ACHN (cell line): Measurements from ENCODE around the gene CUX1.
"Not testable (repeated sequence)": the region's sequence is repeated elsewhere in the genome, so short reads cannot be mapped to it uniquely, and the experiment has no call there.

Experiments
- DNase-seq: peaks from one replicate; pipeline ENCODE4 v3.0.0-alpha.2; 2015
- in situ Hi-C: cut with HindIII; loops from 2 replicates; pipeline ENCODE4 v1.10.0; 2017; ENCODE audit warnings: low sequenced_read_pairs, low pct_ligation_motif_present, low pct_unique_long_range_greater_than_20kb

The CUX1 gene

DNA sequence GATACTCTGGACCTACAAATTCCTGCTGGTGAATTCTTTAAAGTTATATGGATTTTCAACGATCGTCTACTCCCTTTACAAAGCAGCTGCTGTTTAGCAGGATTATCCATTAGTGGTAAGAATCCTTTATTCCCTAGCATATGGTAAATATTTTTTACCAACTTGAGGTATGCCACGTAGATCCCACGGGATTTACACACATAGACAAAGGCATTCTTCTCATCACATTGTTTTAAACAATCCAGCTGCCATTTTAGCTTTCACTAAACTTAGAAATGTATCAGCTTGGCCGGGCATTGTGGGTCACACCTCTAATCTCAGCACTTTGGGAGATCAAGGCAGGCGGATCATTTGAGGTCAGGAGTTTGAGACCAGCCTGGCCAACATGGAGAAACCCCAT lies 321.2 kb downstream of the CUX1 start:
- in situ Hi-C loops, result no loop called here
- no peak for DNase-seq

DNA sequence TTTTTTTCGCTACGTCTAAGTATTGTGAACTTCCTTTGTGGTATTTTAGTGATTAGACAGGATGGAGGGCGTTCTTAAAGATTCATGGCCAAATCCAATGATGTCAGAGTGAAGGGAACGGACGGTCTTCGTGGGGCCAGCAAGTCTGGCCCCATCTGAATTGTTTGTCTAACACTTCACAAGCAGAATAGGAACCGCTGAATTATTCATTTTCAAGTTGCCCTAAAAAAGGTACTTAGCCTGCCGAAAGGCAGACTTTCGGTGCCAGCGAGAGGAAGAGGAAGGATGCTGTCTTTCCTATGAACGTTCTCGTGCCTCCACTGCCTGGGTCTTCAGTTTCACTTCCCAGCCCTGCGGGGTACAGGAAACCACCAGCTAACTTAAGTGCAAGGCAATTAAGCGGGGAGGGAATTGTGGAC lies 323.5 kb downstream of the CUX1 start:
- DNase-seq, result no peak
- in situ Hi-C loops, result no loop called here

DNA sequence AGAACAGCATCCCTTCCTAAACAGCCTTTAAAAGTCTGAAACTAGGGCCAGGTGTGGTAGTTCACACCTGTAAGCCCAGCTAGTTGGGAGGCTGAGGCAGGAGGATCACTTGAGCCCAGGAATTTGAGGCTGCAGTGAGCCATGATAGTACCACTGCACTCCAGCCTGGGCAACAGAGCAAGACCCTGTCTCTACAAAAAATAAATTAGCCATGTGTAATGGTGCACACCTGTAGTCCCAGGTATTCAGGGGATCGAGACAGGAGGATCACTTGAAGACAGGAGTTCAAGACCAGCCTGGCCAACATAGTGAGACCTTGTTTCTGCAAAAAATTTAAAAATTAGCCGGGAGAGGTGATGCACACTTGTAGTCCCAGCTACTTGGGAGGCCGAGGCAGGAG lies 325.0 kb downstream of the CUX1 start:
- DNase-seq, in situ Hi-C loops: not testable (repeated sequence)

DNA sequence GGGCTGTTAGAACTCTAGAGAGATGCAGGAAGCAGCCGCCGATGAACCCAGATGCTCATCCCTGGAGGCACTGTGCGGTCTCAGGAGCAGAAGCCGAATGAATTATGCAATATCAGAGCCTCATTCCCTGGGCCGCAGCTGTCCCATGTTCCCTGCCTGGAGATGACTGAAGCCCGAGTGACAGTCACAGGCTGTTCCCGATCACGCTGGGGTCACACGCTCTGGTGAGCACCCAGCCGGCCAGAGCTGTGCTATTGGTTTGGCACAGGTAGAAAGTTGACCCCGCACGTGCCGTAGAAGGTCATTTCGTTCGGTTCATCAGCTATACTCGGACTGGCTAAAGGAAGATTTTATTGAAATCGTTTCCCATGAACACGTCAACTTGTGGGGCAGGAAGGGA lies 328.7 kb downstream of the CUX1 start:
- in situ Hi-C loops, result no loop called here
- no peak for DNase-seq

DNA sequence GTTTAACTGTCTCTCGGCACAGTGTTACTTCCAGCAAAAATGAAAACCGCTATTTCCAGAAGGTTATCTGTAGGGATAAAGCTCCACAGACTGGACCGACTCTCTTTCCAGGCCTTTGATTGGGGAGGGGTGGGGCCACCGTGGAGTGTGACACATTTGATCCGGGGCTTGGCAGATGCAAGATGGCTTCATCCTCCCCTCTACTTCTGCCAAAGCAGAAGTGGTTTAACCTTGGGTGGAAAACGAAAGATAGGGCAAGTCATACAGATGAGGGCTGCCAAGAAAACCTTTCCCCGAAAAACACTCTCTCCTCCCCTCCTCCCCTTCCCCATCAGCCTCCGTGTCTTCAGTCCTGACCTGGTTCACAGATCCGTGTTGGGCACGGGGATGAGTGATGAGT lies 329.6 kb downstream of the CUX1 start:
- no peak for DNase-seq
- in situ Hi-C loops, result no loop called here

DNA sequence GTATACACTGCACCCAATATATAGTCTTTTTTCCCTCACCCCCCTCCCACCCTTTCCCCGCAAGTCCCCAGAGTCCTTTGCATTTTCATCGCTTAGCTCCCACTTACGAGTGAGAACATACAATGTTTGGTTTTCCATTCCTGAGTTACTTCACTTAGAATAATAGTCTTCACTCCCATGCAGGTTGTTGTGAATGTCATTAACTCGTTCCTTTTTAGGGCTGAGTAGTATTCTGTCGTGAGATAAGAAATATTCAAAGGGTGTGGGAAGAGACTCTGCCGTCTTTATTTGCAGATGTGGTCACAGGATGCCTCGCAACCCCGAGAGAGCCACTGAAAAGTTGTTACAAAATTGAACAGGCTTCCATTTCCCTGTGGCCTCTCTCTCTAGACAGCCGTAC lies 331.4 kb downstream of the CUX1 start:
- DNase-seq, result no peak
- in situ Hi-C loops, result no loop called here

DNA sequence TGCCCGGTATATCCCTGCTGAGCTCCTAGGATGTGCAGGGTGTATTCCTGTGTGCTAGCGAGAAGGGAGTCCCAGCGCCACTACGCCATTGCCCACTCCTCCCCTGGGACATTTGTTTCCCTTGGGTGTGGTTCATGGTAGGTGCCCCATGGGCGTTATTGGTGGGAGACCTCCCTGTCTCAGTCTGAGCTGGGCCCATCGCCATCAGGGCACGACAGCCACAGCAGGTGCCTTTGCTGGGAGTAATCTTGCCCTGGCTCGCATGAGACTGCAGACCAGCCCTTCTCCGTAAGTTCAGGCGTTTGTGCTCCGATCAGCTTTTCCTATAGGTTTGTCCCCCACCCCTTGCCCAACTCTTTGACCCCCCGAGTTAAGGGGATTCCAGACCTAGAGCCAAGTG lies 332.0 kb downstream of the CUX1 start:
- no peak for DNase-seq
- in situ Hi-C loops, result no loop called here

DNA sequence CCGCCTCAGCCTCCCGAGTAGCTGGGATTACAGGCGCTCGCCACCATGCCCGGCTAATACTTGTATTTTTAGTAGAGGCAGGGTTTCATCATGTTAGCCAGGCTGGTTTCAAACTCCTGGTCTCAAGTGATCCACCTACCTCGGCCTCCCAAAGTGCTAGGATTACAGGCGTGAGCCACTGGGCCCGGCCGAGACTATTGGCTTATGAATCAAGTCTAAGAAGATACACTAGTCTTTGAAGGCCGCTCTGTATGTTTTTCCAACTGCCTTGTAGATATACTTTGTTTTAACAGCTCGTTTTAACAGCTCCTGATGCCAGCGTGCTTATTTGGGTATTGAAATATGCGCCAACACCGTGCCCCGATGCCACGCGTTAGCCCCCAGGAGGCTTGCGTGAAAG lies 332.8 kb downstream of the CUX1 start:
- DNase-seq, result no peak
- in situ Hi-C loops, result no loop called here

DNA sequence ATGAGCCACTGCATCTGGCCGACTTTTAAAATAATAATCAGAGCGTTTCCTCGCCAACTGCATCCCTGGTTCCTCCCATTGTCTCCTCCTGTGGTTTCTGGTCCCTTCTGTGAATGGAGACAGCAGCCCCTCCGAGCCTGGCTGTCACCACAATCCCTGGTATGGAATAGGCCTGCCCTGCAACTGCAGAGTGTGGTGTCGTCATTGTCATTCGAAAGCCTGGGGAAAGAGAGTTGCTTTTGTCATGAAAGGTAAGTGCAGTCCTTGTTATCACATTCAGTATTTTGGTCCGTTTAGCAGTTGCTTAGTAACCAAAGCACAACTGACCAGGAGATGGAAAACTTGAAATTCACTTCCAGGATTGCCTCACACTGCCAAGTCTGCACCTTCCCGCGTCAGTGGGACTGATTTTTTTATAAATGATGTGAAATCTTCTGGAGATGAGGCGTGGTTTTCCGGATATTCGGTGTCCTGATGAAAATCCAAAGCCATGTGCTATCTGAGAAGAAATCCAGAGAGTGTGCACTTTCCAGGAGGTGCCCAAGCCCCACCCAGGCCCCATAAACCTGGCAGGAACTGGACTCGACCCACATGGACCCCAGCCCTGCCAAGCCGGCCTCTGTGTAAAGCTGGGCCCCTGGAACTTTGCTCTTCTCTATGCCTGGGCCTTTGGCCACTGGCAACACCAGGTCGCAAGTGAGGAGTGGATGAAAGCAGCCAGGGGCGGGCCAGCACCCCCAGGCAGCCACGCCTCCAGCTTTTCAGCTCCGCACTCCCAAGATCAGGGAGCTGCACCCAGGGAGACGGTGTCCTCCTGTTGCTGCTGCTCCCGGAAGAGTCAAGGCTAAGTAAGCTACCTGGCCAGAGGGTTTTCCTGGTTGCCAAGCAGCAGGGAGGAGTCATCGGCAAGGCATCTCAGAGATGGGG lies 335.5 kb downstream of the CUX1 start:
- DNase-seq, result peak; percentile 74
- in situ Hi-C loops, result no loop called here

DNA sequence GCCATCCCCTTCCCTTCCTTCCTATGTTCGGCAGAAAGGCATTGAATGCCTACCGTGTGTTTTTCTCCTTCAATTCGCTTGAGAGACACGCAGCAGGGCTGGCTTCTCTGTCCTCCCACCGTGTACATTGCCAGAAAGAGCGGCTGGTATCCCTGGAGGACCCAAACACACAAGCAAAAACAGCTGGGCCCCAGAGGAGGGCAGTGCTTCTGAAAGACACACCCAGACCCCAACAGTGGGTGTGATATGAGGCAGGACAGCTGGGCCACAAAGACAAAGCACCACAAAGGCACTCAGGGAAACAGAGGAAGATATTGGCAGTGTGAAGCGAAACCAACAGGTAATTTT lies 336.1 kb downstream of the CUX1 start:
- no peak for DNase-seq
- in situ Hi-C loops, result no loop called here

DNA sequence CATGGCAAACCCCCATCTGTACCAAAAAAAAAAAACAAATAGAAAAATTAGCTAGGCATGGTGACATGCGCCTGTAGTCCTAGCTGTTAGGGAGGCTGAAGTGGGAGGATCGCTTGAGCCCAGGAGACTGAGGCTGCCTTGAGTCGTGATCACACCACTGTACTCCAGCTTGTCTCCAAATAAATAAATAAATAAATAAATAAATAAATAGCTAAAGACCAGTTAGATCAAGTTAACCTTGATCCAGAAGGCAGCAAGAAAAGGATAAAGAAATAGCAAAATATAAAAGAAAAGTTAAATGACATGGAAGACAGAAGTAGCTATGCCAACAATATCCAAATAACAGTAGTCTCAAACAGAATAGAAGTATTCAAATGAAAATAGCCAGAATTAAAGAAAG lies 337.0 kb downstream of the CUX1 start:
- in situ Hi-C loops, result no loop called here

DNA sequence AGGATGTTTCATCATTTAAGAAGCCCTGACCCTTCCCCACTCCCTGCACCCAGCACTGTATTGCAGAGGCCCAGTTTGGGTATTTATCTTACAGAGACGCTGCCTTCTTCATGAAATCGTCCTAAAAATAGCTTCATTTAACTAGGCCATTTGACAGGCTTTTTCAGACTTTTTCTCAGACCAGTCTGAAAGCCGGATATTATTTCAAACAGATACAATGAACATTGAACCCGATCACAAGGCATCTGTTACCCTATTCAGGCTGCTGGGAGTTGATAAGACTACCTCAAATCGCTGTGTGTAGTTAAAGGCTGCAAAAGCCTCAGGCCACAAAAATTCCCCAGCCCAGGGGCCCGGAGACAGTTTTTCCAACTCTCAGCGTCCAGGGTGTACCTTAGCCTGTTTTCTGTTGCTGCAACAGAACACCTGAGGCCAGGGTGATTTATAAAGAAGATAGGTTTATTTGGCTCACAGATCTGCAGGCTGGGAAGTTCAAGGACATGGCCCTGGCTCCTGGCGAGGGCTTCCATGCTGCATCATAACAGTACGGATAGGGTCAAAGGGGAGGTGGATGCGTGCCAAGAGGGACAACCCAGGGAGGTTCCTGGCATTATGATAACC lies 338.5 kb downstream of the CUX1 start:
- DNase-seq, result no peak
- in situ Hi-C loops, result no loop called here

More for the DNA sequence above, 337.0 kb downstream of the CUX1 start:
- no peak for DNase-seq

DNA sequence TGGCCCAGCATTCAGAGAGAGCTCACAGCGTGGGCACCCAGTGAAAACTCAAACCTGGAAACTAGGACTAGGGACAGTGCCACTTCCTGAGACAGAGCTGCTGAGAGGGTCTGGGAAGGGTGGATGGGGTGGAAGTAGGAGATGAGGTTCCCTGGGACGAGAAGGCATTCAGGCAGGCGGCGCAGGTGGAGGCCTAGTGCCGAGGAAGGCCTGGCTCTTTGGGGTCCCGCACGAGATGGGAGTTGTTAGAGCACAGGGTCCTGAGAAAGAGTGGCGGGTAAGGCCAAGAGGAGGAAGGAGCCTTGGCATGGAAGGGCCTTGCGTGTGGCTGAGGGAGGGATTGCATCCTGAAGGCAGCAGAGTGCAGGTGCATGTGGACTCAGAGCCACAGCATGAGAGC lies 339.4 kb downstream of the CUX1 start:
- in situ Hi-C loops, result no loop called here
- DNase-seq, result no peak

DNA sequence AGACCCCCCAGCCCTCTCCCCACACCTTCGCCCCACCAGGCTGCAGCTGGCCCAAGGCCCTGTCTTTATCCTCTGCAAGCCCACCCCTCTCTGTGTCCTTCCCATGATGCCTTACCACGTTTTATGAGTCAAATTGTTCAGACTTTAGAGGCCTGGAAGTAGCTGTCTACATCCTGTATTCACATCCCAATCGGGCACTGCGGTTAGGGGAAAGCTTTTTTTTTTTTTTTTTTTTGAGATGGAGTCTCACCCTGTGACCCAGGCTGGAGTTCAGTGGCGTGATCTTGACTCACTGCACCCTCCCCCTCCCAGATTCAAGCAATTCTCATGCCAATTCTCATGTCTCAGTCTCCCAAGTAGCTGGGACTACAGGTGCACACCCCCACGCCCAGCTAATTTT lies 347.7 kb downstream of the CUX1 start:
- in situ Hi-C loops, result no loop called here
- DNase-seq, result no peak

DNA sequence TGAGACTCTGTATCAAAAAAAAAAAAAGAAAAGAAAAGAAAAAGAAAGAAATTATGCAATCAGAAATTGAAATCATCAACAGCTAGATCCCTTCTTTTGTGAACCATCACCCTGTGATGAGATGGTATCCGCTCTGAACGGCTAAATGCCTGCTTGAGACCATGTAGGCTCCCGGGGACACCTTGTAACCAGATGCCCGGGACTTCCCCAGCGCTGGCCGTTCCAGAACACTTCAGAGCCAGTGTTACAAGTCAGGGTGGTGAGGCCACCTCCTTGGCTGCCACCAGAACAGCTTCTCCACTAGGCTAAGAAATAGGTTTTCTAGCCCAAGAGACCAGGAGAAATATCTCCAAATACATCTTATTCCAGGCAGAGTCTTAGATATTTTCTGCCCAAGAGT lies 349.8 kb downstream of the CUX1 start:
- in situ Hi-C loops, result no loop called here
- DNase-seq, result no peak

DNA sequence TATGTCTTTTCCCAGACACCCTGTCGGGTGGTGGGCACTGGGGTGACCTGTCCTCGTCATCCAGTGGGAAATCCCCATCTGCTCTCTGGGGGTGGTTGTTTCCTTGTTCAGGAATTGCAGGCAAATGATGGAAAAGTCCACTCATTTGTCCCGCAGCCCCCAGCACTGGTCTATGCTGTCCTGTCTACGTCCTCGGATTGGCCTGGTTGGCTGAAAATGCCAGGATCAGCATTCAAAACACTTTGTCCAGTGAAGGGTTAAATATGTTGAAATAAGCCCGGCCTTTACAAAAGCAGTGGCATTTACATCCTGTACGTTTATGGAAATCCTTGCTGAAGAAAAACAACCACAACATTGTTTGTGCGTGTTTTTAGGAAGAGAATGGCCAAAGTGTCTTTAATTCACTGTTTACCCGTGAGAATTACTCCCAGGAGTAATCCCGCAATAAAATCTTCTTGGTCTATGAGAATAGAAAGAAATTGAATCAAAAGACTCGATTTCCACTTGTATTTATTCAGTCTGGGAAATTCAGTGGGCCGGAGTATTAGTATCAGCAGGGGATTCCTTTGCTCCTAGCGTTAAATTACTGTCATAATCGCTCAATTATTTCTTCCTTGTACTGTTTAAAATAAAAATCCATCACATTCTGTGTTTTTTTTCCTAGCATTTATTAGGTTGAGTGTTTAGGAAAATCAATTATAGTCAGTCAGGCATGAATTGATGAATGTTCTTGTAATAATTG lies 352.4 kb downstream of the CUX1 start:
- in situ Hi-C loops, result no loop called here
- no peak for DNase-seq

DNA sequence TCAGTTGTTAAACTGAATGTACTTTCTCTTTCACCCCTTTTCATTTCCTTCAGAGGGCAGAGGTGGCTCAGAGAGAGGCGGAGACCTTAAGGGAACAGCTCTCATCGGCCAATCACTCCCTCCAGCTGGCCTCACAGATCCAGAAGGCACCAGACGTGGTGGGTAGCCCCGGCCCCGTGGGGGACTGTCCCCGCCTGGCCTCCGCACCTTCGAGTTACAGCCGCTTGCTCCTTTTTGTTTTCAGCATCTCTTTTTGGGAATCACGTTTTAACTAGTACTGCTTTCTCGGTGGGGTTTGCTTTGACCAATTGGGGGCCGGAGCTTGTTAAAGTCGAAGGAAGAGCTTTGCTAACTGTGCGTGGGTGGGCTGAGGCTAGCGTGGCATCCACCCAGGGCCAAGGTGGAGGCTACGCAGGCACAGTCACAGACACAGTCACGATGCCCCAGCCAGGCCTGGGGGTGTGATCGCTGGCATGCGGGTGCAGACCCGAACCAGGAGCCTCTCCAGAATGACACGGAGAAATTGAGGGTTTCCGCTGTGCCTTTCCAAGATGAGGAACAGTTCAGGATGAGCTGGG lies 353.1 kb downstream of the CUX1 start:
- no peak for DNase-seq
- in situ Hi-C loops, result no loop called here

DNA sequence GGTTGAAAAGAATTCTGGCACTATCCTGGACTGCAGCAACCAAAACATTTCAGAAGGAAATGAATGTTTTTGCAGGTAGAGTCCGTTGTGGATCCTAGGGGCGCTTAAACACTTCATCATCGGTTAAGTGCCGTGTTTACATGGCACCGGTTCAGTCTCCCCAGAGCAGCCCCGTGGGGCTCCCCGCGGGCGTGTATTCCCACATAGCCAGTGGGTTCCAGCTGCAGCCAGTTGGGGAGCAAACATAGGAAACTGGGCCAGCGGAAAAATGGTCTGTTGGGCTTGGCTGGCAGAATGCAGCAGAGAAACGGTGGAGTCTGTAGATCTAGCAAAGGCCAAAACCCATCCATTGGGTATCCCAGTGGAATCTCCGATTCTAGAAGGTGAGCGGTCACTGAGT lies 356.2 kb downstream of the CUX1 start:
- in situ Hi-C loops, result no loop called here
- no peak for DNase-seq

DNA sequence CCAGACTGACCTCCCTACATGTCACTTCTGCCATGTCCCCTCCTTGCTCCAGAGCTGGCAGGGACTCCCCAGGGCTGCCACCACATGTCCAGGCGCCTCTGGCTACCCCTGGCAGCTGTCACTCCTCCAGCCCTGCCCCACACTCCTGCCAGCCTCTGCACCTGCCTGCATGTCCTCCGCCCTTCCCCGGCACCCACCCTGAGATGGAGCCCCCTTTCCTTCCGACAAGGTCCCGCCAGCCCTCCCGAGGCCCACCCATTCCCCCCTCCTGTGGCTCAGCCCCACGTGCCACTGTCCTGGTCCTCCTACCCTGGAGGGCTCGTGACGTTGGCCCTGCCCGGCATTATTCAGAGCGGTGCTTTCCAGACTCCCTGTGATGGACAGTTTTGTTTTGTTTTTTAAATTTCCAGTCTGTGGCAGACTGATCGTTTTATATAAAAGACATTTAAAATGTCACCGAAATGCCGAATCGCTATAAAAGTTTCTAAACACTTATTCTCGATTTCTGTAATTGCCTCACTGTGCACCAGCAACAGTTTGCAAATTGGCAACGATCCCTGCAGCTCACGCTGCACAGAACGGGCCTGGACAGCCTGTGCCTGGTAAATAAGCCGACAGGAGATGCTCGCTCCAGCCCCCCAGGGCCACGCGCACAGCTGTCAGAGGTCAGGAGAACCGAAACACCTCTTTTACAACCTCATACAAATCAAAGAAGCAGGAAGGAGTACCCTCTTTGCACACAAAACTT lies 358.2 kb downstream of the CUX1 start:
- no peak for DNase-seq
- in situ Hi-C loops, result no loop called here
